ENCODE results near the gene ZNF678.
A peak's percentile ranks its signal among the peaks of the same experiment; 100 is the strongest.
"Not testable (repeated sequence)": the region's sequence is repeated elsewhere in the genome, so short reads cannot be mapped to it uniquely, and the experiment has no call there.

The ZNF678 gene

DNA sequence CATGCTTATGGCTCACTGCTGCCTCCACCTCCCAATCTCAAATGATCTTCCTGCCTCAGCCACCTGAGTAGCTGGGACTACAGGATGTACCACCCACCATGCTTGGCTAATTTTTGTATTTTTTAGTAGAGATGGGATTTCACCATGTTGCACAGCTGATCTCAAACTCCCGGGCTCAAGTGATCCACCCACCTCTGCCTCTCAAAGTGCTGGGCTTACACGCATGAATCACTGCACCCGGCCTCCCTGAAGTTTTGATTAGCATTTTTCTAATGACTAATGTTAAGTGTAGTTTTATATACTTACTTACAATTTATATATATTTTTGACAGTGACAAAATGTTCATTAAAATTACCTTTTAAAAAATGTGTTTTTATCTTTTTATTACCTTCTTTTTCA is 41.1 kb downstream of the ZNF678 start:
- no peak for TF ChIP-seq CTCF (IDR thresholded peaks at IDR 0.05)
- DNase-seq (ENCODE audit: low spot score): no peak

DNA sequence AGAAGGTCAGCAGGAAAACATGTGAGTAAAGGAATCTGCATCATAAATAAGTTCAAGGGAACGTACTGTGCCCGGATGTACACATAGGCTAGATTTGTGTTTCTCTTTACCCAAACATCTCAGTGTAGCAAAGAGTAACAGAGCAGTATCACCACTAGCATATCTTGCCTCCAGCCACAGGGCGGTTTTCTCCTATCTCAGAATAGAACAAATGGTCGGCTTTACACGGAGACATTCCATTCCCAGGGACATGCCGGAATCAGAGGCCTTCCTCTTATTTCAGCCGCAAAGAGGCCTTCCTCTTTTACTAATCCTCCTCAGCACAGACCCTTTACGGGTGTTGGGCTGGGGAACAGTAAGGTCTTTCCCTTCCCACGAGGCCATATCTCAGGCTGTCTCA is 42.9 kb downstream of the ZNF678 start:
- H3K4me3 ChIP-seq: peak overlapping the region; percentile 54
- DNase-seq (ENCODE audit: low spot score): not testable (repeated sequence)
- H3K27ac ChIP-seq: peak overlapping the region in 1 of 2 donors; percentile 61

More for the DNA sequence above, 41.1 kb downstream of the ZNF678 start:
- Histone ChIP-seq H3K27ac (no peak overlapping the region), H3K4me3 (no peak overlapping the region)

GRCh38 chr1:227607336-227607898 is 44.1 kb downstream of the ZNF678 start:
- TF ChIP-seq CTCF (IDR thresholded peaks at IDR 0.05): no peak
- Histone ChIP-seq H3K27ac (no peak overlapping the region), H3K4me3 (no peak overlapping the region)
- DNase-seq (ENCODE audit: low spot score): no peak

- H3K27ac ChIP-seq: no peak overlapping the region
- DNase-seq (ENCODE audit: low spot score): no peak
- TF ChIP-seq CTCF (IDR thresholded peaks at IDR 0.05): no peak
- H3K4me3 ChIP-seq: no peak overlapping the region
Observed at GRCh38 chr1:227612658-227613057, 49.3 kb downstream of the ZNF678 start.

GRCh38 chr1:227613526-227613925 is 50.2 kb downstream of the ZNF678 start:
- TF ChIP-seq CTCF (IDR thresholded peaks at IDR 0.05): no peak
- no peak overlapping the region for H3K4me3 ChIP-seq
- H3K27ac ChIP-seq: no peak overlapping the region
- no peak for DNase-seq (ENCODE audit: low spot score)

GRCh38 chr1:227621211-227621610 is 57.9 kb downstream of the ZNF678 start:
- Histone ChIP-seq H3K4me3 (no peak overlapping the region), H3K27ac (no peak overlapping the region)
- DNase-seq (ENCODE audit: low spot score): no peak
- no peak for TF ChIP-seq CTCF (IDR thresholded peaks at IDR 0.05)

DNA sequence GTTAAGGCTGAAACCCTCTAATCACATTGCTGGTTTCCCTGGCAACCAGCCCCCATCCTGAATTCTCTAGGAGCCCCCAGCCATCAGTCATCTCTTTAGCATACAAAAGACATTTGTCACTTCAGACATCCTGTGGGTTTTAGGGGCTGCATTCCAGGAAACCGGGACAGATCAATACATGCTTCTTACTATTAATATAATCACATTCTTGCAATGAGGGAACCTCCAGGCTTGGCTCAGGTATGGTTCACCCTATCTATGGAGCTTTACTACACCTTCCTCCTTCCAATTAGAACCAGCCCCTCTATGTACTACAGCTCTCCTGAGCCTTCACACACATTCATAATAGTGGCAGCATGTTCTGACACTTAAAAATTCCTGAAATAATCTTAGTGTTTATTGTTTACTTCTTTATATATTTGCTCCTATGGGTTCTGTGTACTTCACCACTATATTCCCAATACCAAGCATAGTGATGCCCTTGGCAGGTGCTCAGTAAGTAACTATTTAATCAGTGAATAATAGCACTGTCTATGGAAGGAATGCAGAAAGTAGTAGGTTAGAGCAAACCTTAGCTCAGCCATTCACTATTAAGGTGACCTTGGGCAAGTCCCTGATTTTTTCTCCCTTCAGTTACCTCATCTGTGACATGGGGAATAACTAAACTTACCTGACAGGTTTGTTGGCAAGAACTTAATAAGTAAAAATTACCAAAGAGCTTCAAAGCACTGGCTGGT is 59.6 kb downstream of the ZNF678 start:
- H3K27ac ChIP-seq: no peak overlapping the region
- no peak overlapping the region for H3K4me3 ChIP-seq
- DNase-seq (ENCODE audit: low spot score): no peak
- no peak for TF ChIP-seq CTCF (IDR thresholded peaks at IDR 0.05)

Data from coronary artery (tissue), 2 donors.